Measurements from ENCODE around the gene SYT4. TPM values are rescaled to one million over a fixed set of nuclear protein-coding genes. Genes with fewer than 3 reads are reported as not detected.
A peak's percentile ranks its signal among the peaks of the same experiment; 100 is the strongest.
"Not testable (repeated sequence)": the region's sequence is repeated elsewhere in the genome, so short reads cannot be mapped to it uniquely, and the experiment has no call there.

The SYT4 gene, protein sequence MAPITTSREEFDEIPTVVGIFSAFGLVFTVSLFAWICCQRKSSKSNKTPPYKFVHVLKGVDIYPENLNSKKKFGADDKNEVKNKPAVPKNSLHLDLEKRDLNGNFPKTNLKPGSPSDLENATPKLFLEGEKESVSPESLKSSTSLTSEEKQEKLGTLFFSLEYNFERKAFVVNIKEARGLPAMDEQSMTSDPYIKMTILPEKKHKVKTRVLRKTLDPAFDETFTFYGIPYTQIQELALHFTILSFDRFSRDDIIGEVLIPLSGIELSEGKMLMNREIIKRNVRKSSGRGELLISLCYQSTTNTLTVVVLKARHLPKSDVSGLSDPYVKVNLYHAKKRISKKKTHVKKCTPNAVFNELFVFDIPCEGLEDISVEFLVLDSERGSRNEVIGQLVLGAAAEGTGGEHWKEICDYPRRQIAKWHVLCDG
- not detected for total RNA-seq

DNA sequence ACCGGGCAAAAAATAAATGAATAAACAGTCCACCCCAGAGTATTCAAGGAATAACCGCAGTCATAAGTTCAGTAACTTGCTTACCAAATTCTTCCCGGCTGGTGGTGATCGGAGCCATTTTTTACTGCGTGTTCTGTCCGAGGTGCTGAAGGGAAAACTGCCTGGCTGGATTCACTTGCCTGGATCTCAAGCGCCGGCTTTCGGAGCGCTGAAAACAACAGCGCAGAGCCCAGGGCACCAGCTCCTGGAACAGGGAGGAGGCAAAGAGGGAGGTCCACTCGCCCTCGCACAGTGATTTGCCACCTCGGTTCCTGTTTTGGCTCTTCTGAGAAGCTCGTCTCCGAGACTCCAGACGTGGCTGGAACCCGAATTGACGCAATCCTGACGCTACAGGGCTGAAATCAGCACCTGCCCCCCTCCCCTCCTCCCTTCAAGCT lies at the start of gene SYT4:
Gene SYT4, minus strand, starts transcription at position 327 of the 437 bp plus-strand sequence. Its CDS starts 209 bp downstream, at position 118.
- Mint-ChIP-seq H3K9me3 (peaks cover 0 to 2% of the 10 kb centered on the region in 2 donors), H3K4me3 (no peak within 1 kb of the TSS), H3K36me3 (ENCODE audit: insufficient read depth in 2 of 2) (no peaks in the 10 kb centered on the region), H3K4me1 (ENCODE audit: low read depth) (no peaks in the 10 kb centered on the region), H3K27me3 (ENCODE audit: low read depth) (peaks cover 13% of the 10 kb centered on the region), H3K27ac (no peak within 1 kb of the TSS)
- ATAC-seq (replicated peaks in 1 of 2) (no peak), DNase-seq (no peak)

GRCh38 chr18:43322132-43322531 lies 44.8 kb upstream of the SYT4 start:
- no peaks in the 10 kb centered on the region for H3K36me3 Mint-ChIP-seq (ENCODE audit: insufficient read depth in 2 of 2)
- ATAC-seq (replicated peaks in 1 of 2) (no peak), DNase-seq (no peak)
- H3K27me3 Mint-ChIP-seq (ENCODE audit: low read depth): no peaks in the 10 kb centered on the region
- no peaks in the 10 kb centered on the region for H3K4me1 Mint-ChIP-seq (ENCODE audit: low read depth)
- no peak overlapping the region for H3K27ac Mint-ChIP-seq
- no peak overlapping the region for H3K4me3 Mint-ChIP-seq
- peaks cover 0 to 2% of the 10 kb centered on the region in 2 donors for H3K9me3 Mint-ChIP-seq

DNA sequence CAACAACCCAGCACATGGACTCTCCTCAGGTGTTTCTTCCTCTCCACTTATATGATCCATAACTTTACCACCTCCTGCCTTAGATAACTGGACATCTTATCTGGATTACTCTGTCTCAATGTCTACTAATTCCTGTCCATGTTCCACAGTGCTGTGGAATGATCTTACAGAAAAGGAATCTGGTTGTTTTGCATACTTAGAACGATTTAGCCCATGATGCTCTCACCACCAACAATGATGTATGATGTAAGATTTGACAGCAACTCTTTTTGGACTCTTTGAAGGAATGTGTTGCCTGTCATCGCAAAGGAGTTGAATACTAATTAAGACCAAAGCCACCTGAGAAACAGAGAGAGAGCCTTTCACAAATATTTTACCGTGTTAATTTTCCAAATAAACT lies 37.7 kb upstream of the SYT4 start:
- no peak overlapping the region for H3K4me3 Mint-ChIP-seq
- ATAC-seq (replicated peaks in 1 of 2) (no peak), DNase-seq (no peak)
- peaks cover 6% of the 10 kb centered on the region in 2 donors for H3K9me3 Mint-ChIP-seq
- H3K27ac Mint-ChIP-seq: no peak overlapping the region
- H3K4me1 Mint-ChIP-seq (ENCODE audit: low read depth): no peaks in the 10 kb centered on the region
- no peaks in the 10 kb centered on the region for H3K36me3 Mint-ChIP-seq (ENCODE audit: insufficient read depth in 2 of 2)
- H3K27me3 Mint-ChIP-seq (ENCODE audit: low read depth): no peaks in the 10 kb centered on the region

- no peak for DNase-seq
- Mint-ChIP-seq H3K4me3 (no peak overlapping the region), H3K27me3 (ENCODE audit: low read depth) (no peaks in the 10 kb centered on the region), H3K9me3 (peaks cover 6% of the 10 kb centered on the region in 2 donors), H3K27ac (no peak overlapping the region), H3K4me1 (ENCODE audit: low read depth) (no peaks in the 10 kb centered on the region), H3K36me3 (ENCODE audit: insufficient read depth in 2 of 2) (no peaks in the 10 kb centered on the region)
- no peak for ATAC-seq (replicated peaks in 1 of 2)
Observed at GRCh38 chr18:43312891-43313290, 35.6 kb upstream of the SYT4 start.

GRCh38 chr18:43310239-43310638 lies 32.9 kb upstream of the SYT4 start:
- H3K27ac Mint-ChIP-seq: no peak overlapping the region
- no peaks in the 10 kb centered on the region for H3K4me1 Mint-ChIP-seq (ENCODE audit: low read depth)
- no peak overlapping the region for H3K4me3 Mint-ChIP-seq
- DNase-seq: no peak
- no peak for ATAC-seq (replicated peaks in 1 of 2)
- H3K9me3 Mint-ChIP-seq: peaks cover 7 to 8% of the 10 kb centered on the region in 2 donors
- no peaks in the 10 kb centered on the region for H3K27me3 Mint-ChIP-seq (ENCODE audit: low read depth)
- no peaks in the 10 kb centered on the region for H3K36me3 Mint-ChIP-seq (ENCODE audit: insufficient read depth in 2 of 2)

DNA sequence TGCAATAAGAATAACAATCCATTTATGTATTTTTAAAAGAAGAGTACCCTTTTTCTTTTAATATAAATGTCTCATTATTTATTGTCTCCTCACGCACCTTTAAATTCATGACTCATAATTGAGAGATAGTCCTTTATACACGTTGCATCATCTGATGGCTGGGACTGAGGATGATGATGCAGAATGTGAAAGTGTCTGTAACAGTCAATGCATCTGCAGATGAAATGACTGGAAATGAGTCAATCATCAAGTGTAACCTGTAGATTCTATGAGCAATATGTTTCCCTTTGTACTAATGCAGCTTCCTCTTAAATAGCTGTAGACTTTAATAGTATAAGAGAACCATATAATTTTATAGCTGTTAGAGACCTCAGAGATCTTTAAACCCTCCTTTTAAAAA lies 26.1 kb upstream of the SYT4 start:
- no peak for DNase-seq

DNA sequence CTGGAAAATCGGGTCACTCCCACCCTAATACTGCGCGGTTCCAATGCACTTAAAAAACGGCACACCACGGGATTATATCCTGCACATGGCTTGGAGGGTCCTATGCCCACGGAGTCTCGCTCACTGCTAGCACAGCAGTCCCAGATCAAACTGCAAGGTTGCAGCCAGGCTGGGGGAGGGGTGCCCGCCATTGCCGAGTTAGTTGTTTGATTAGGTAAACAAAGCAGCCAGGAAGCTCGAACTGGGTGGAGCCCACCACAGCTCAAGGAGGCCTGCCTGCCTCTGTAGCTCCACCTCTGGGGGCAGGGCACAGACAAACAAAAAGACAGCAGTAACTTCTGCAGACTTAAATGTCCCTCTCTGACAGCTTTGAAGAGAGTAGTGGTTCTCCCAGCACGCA lies 8.9 kb upstream of the SYT4 start:
- not testable (repeated sequence) for H3K4me3 Mint-ChIP-seq; H3K27me3 Mint-ChIP-seq (ENCODE audit: low read depth); H3K27ac Mint-ChIP-seq; H3K36me3 Mint-ChIP-seq (ENCODE audit: insufficient read depth in 2 of 2); DNase-seq; H3K4me1 Mint-ChIP-seq (ENCODE audit: low read depth); ATAC-seq (replicated peaks in 1 of 2); H3K9me3 Mint-ChIP-seq

More for the DNA sequence above, 26.1 kb upstream of the SYT4 start:
- Mint-ChIP-seq H3K4me3 (no peak overlapping the region), H3K9me3 (peaks cover 1 to 5% of the 10 kb centered on the region in 2 donors), H3K36me3 (ENCODE audit: insufficient read depth in 2 of 2) (no peaks in the 10 kb centered on the region), H3K27ac (no peak overlapping the region), H3K27me3 (ENCODE audit: low read depth) (no peaks in the 10 kb centered on the region), H3K4me1 (ENCODE audit: low read depth) (no peaks in the 10 kb centered on the region)
- peak; percentile 56 to 61 for ATAC-seq (replicated peaks in 1 of 2)

- ATAC-seq (replicated peaks in 1 of 2) (no peak), DNase-seq (no peak)
- H3K27ac Mint-ChIP-seq: no peak overlapping the region
- H3K36me3 Mint-ChIP-seq (ENCODE audit: insufficient read depth in 2 of 2): no peaks in the 10 kb centered on the region
- no peak overlapping the region for H3K4me3 Mint-ChIP-seq
- peaks cover 1% of the 10 kb centered on the region for H3K27me3 Mint-ChIP-seq (ENCODE audit: low read depth)
- H3K4me1 Mint-ChIP-seq (ENCODE audit: low read depth): no peaks in the 10 kb centered on the region
- H3K9me3 Mint-ChIP-seq: peaks cover 0 to 6% of the 10 kb centered on the region in 2 donors
Observed at GRCh38 chr18:43283299-43283698, 6.0 kb upstream of the SYT4 start.

- DNase-seq (no peak), ATAC-seq (replicated peaks in 1 of 2) (no peak)
- H3K27me3 Mint-ChIP-seq (ENCODE audit: low read depth): peaks cover 13% of the 10 kb centered on the region
- peaks cover 0 to 4% of the 10 kb centered on the region in 2 donors for H3K9me3 Mint-ChIP-seq
- no peak overlapping the region for H3K4me3 Mint-ChIP-seq
- no peaks in the 10 kb centered on the region for H3K36me3 Mint-ChIP-seq (ENCODE audit: insufficient read depth in 2 of 2)
- H3K4me1 Mint-ChIP-seq (ENCODE audit: low read depth): no peaks in the 10 kb centered on the region
- no peak overlapping the region for H3K27ac Mint-ChIP-seq
Observed at GRCh38 chr18:43279015-43279744, 1.9 kb upstream of the SYT4 start.

DNA sequence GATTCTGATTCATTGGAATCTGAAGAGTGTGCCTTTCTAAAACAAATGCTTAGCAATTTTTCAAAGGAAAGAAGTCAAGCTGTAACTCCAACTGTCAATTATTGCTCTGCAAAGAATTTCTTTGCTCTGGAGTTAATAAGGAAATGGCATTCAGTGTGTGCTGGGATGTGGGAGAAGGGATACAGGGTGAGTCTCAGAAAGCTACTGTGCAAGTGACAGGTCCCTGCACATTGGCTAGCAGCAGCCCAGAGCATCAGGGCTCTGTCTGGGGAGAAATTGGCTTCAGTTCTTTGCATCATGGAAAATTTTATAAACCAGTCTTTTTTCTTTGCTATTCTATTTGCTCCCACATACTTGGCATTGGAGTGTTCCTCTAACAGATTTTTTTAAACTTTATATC lies 1.1 kb upstream of the SYT4 start:
- no peak for ATAC-seq (replicated peaks in 1 of 2)
- Mint-ChIP-seq H3K4me1 (ENCODE audit: low read depth) (no peaks in the 10 kb centered on the region), H3K4me3 (no peak overlapping the region), H3K36me3 (ENCODE audit: insufficient read depth in 2 of 2) (no peaks in the 10 kb centered on the region), H3K9me3 (peaks cover 0 to 2% of the 10 kb centered on the region in 2 donors), H3K27me3 (ENCODE audit: low read depth) (peaks cover 13% of the 10 kb centered on the region), H3K27ac (no peak overlapping the region)
- no peak for DNase-seq

- peaks cover 13% of the 10 kb centered on the region for H3K27me3 Mint-ChIP-seq (ENCODE audit: low read depth)
- no peak for ATAC-seq (replicated peaks in 1 of 2)
Observed at GRCh38 chr18:43276491-43276890, 799 bp downstream of the SYT4 start.

DNA sequence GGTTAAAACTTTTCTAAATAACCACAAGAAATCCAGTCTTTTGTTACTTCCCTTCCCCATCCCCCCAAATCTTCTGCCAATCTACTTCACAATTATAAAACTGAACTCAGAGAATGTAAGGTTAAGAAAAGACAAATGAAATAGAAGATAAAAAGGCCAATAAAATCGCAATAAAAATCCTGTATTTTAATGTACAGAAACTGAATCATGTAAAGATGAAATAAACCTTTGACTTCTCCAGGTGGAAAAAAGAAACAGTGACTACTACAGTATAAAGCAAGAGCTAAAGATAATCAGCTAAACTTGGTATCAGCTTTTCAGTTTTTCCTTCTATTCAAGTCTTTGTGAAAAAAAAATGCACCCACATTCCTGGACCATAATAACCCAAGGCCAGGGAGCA lies 1.7 kb downstream of the SYT4 start:
- no peak for DNase-seq
- Mint-ChIP-seq H3K36me3 (ENCODE audit: insufficient read depth in 2 of 2) (no peaks in the 10 kb centered on the region), H3K27me3 (ENCODE audit: low read depth) (peaks cover 13% of the 10 kb centered on the region), H3K9me3 (peaks cover 0 to 2% of the 10 kb centered on the region in 2 donors), H3K4me1 (ENCODE audit: low read depth) (no peaks in the 10 kb centered on the region), H3K27ac (no peak overlapping the region), H3K4me3 (no peak overlapping the region)
- ATAC-seq (replicated peaks in 1 of 2): no peak

More at GRCh38 chr18:43276491-43276890, 799 bp downstream of the SYT4 start:
- H3K4me1 Mint-ChIP-seq (ENCODE audit: low read depth): no peaks in the 10 kb centered on the region
- no peak overlapping the region for H3K27ac Mint-ChIP-seq
- H3K9me3 Mint-ChIP-seq: peaks cover 0 to 2% of the 10 kb centered on the region in 2 donors
- no peaks in the 10 kb centered on the region for H3K36me3 Mint-ChIP-seq (ENCODE audit: insufficient read depth in 2 of 2)
- no peak for DNase-seq
- no peak overlapping the region for H3K4me3 Mint-ChIP-seq

DNA sequence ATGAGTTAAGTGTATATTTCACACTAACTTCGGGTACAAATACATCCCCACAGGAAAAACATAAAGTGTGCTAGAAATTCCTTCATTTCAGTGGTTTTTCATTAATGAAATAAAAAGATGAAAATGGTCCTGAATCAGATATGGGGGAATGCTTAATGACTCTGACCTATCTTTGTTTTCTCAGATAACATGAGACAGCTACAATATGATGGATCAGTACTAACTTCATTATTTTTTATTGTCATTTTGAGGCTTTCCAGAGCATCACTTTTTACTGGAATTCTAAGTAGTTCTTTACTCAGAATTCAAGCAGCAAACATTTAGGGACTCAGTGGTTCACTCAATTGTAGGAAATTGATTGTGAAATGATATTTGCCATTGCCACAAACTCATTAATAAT lies 2.8 kb downstream of the SYT4 start:
- Mint-ChIP-seq H3K9me3 (no peaks in the 10 kb centered on the region), H3K27me3 (ENCODE audit: low read depth) (peaks cover 13% of the 10 kb centered on the region), H3K36me3 (ENCODE audit: insufficient read depth in 2 of 2) (no peaks in the 10 kb centered on the region), H3K4me1 (ENCODE audit: low read depth) (no peaks in the 10 kb centered on the region), H3K27ac (no peak overlapping the region), H3K4me3 (no peak overlapping the region)
- DNase-seq (no peak), ATAC-seq (replicated peaks in 1 of 2) (no peak)
